Activated CD8-positive, alpha-beta memory T cell treated with anti-CD3 and anti-CD28 coated beads, Interleukin-2, amount 50 U/mL, for 24 hours (primary cell): Measurements from ENCODE around the gene WIPF2.
"Not testable (repeated sequence)": the region's sequence is repeated elsewhere in the genome, so short reads cannot be mapped to it uniquely, and the experiment has no call there.

ENCODE experiments used
- DNase-seq: peaks from one replicate; pipeline ENCODE4 v3.0.0-alpha.2; 2020; ENCODE audit errors: extremely low read depth

The WIPF2 gene

DNA sequence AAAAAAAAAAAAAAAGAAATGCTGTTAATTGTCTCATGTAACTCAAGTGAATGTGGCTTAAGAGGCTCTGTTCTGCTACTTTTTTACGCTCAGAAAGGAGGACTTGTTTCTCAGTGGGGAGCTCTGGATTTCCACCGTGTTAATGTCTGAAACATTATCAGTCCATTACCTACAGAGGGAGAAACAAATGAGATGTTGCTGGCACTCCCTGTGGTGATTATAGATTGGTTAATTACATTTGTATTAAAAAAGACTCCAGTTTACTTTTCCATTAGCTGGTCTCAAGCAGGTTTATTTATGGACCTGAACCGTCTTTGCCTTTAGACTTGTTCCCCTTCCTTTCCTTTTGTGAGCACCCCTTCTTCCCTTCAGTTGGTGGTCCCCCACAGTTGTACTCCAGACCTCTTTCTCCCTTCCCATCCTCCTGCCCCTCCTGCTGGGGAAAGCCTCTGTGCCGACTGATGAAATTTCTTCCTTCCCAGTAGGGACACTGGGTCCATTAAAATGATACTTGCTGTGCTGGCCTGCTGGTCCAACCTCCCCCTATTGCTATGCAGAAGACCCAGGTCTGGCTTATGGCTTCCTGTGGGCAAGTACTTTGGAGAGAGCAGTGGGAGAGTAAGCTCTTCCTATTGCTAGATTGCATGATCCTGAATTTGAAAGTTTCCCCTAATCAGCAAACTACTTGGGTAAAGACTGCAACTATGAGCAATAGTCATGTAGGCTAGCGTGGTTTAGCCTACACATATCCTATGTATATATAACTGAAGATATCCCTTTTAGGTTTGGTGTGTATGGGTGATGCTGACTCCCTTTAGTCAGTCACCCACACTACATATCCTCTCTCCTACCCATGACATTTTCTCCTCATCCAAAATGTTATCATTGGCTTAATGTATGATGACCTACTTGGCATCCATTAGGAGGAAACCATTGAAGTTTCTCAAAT, 76.7 kb downstream of the WIPF2 start:
- no peak for DNase-seq

DNA sequence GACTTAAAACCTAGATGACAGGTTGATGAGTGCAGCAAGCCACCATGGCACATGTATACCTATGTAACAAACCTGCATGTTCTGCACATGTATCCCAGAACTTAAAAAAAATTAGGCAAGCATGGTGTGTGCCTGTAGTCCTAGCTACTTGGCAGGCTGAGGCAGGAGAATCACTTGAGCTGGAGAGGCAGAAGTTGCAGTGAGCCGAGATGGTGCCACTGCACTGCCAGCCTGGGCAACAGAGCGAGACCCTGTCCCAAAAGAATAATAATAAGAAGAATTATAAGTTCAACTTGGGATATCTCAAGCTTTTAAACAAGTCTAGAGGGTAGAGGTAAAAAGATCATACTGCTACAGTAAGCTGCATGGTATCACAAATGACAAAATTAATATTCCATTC, 78.4 kb downstream of the WIPF2 start:
- no peak for DNase-seq

DNA sequence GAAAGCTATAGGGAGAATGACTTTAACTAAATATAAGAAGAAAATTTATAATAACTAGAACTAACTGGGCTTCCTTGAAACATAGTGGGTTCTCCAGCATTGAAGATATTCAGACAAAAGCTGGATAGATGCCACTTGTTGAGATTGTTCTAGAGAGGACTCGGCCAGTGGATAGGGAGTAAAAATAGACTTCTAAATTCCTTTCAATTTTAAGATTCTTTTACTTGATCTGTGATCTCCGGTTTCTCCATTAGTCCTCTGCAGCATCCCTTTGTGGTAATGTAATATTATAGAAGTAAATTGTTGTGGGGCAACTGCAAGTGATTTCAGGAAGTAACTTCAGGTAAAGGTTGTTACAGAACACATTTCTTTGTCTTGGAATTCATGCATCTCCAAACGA, 79.6 kb downstream of the WIPF2 start:
- no peak for DNase-seq

DNA sequence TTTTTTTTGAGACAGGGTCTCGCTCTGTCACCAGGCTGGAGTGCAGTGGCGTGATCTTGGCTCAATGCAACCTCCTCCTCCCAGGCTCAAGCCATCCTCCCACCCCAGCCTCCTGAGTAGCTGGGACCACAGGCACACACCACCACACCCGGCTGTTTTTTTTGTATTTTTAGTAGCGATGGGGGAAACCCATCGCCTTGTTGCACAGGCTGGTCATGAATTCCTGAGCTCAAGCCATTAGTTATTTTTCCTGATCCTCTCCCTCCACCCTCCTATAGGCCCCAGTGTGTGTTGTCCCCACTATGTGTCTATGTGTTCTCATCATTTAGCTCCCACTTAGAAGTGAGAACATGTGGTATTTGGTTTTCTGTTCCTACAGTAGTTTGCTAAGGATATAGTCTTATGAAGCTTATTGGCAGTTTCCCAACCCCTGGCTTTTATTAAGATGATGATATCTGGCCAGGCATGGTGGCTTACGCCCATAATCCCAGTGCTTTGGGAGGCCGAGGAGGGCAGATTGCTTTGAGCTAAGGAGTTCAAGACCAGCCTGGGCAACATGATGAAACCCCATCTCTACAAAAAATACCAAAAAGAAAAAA, 80.2 kb downstream of the WIPF2 start:
- DNase-seq: not testable (repeated sequence)

DNA sequence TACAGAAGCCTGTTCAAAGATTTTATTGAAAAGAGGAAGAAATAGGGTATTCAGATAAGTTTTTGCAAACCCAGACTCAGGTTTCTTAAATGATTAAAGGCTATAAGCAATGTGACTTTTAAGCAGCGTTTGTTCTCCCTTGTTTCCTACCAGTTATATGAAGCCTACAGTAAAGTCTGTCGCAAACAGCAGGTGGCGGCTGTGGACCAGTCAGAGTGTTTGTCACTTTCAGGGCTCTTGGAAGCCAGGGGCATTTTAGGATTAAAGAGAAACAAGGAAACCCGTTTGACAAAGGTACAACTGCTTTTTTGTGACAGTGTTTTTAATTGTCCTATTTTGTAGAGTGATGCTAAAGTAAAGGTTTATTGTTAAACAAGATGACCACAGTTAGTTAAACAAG, 82.2 kb downstream of the WIPF2 start:
- no peak for DNase-seq

DNA sequence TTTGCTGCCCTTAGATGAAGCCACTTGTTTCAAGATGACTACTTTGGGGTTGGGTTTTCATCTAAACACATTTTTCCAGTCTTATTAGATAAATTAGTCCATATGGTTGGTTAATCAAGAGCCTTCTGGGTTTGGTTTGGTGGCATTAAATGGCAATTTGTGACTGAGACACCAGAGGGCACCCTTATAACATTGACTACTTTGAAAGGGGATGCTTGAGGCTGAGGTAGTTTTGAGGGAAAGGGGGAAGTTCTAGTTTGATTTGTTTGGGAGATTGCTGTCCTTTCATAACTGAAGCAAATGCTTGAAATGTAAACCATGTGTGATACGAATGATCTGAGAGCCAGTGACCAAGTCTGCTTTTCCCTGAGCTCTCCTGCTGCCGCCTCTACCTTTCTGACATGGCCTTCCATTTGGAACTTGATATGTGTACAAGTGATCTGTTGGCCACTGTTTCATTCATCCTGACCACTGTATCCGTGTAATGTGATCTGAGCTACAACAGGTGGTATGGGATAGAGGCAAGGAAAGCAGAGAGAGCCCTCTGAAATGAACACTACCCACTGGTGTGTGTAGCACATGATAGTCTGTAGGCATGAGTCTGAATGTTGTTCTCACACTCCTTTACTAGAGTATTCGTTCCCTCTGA, 84.0 kb downstream of the WIPF2 start:
- no peak for DNase-seq

DNA sequence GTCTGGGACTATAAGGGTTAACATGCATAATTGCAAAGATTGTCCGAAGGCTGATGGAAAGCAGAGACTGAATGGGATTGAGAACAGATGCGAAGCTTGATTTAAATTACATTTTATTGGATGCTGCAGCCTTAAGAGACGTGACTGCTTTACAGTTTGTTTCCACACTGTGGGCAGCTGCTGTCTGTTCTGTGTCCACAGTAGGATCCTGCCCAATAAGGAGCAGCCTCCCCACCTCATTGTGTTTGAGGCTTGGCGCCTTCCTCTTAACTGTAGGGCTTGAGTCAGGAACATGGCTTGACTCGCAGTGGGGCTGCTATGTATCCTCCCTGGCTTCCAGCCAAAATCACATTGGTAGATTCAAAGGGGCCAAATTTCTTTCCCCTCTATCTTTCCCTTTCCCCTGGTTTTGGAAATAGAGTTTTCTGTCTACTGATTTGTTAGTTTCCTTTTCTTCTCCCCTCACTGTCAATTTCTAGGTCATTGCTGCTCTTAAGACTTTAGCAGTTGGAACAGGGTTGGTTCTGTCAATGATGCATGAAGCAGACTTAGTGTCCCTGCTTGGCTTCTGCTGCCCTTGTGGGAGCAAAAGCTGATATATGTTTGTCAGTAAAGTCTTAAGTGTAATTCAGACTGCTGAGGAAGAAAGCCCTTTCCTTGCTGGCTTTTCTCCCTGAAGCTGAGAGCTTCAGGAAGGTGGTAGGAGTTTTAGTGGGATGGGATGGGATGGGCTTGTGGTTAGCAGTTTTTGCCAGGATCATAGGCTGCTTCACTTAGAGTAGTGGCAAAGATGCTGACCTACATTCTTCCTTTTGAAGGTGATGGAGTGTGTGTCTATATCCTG, 84.8 kb downstream of the WIPF2 start:
- DNase-seq: no peak

DNA sequence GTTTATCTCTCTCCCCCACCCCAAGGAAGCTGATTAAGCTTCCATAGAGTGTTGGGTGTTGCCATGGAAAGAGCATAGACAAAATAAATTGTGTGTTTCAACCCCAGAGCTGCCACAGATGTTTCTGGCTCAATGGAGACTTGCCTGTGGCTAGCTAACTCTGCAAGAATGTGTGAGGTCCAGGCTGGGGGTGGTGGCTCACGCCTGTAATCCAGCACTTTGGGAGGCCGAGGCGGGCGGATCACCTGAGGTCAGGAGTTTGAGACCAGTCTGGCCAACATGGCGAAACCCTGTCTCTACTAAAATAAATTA, 85.4 kb downstream of the WIPF2 start:
- not testable (repeated sequence) for DNase-seq

DNA sequence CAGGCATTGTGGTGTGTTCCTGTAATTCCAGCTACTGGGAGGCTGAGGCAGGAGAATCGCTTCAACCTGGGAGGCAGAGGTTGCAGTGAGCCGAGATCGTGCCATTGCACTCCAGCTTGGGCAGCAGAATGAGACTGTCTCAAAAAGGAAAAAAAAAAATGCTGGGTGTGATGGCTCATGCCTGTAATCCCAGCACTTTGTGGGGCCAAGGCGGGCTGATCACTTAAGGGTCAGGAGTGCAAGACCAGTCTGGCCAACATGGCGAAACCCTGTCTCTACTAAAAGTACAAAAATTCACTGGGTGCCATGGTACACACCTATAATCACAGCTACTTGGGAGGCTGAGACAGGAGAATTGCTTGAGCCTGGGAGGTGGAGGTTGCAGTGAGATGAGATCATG, 85.8 kb downstream of the WIPF2 start:
- DNase-seq: not testable (repeated sequence)

DNA sequence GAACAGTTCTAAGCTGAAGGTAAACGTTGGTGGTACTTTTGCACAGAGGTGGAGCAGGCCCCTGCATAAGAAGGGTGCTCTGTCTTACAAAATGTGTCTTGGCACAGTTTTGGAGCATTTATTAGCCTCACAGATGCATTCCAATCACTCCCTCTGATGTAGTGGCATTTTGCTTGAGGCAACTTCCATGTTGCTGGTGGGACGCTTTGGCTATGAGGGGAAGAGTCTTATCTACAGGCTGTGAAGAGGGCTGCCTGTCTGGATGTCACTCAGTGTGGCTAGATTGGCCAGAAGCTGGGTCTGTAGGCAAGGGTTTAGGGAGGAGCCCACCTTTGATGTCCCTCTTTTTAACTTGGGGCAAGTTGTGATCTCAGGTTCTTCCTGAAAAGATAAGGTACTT, 87.3 kb downstream of the WIPF2 start:
- no peak for DNase-seq

DNA sequence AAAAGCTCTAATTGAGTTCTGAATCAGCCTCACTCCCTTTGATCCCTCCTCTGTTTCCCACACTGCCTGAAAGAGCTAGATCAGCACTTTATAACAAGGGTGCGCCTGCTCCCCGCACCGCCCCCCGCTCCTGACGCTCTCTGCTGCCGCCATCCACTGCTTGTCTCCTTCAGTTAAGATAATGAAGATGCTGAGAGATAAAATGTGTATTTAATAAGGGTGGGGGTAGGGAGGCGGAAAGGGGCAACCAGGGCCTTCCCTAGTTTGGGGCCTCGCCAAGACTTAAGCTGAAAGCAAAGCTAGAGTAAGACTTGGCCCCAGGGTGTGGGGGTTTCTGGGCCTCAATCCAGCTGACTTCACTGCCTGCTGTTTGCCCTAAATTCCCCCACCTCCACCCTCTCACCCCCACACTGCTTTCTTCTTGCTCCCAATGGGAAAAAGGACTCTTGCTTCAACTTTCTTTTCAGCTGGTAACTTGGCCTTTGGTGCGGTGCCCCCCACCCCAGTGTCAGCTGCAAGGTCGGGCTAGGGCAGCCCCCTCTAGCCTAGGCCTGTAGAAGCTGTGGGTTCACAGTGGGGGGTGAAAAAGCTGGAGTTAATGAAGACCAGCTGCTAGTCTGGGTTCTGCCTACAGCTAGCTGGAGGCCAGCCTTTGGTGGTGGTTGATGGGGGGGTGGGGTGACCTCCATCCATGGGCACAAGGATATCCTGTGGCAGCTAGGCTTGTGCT, 88.1 kb downstream of the WIPF2 start:
- no peak for DNase-seq

DNA sequence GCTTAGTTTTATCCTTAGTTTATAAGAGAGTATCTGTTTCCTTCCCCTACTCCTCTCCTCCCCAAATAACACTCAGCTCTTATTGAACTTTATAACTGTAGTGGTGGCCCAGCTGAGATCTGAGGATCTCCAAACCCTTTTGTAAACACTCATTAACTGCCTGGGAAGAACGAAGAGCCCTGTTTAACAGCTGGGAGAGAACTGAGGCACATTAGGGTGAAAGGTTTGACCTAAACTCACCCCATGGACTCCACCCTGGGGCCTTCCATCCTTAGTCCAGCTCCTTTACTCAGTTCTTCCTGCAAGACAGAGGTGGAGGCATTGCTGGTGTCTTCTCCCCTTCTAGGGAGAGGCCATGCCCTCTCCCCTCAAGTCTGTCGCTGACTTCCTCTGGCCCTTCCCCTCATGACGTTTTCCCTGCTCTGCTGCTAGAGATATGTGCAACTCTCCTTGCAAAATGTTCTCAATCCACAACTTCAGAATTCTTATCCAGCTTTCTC, 88.7 kb downstream of the WIPF2 start:
- DNase-seq: no peak

DNA sequence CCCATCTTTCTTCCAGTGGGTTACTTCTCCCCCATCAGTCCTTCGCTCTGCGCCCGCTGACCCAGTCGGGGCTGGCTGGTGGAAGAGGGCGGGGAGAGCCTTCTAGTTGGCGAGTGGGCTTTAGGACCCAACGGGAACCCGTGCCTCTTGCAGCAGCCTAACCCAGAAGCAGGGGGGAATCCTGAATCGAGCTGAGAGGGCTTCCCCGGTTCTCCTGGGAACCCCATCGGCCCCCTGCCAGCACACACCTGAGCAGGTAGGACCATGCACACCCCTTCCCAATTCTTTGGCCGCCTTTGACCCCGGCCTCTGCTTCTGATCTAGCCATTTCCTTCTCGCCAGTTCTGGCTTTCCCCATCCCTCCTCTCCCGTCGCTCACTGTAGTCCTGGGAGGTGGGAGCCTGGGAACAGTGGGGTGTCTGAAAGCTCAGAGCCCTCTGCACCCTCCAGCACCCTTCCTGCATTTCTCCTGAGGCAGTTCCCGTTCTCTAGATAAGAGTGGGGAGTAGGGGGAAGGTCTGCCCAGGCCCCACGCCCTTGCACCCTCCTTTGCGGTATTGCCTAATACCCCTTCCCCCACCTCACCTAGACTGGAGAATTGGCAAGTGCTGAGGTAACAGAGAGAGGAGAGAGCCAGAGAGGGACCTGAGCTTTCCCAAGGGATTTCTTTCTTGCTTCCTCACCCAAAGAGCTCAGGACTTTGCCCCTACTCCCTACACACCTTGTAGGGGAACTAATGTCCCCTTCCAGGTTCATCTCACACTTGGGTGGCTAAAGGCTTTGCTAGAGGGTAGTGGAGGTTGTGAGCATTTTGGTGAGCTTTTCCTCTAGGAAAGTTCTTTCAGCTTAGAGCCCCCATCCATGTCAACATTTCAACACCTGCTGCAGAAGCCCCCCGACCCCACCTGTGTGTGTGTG, 90.2 kb downstream of the WIPF2 start, which contains the start of gene RARA:
Gene RARA (plus strand): TSS at position 150 of the 918 bp plus-strand sequence. CDS start 22,039 bp downstream, outside the sequence.
- DNase-seq: no peak

DNA sequence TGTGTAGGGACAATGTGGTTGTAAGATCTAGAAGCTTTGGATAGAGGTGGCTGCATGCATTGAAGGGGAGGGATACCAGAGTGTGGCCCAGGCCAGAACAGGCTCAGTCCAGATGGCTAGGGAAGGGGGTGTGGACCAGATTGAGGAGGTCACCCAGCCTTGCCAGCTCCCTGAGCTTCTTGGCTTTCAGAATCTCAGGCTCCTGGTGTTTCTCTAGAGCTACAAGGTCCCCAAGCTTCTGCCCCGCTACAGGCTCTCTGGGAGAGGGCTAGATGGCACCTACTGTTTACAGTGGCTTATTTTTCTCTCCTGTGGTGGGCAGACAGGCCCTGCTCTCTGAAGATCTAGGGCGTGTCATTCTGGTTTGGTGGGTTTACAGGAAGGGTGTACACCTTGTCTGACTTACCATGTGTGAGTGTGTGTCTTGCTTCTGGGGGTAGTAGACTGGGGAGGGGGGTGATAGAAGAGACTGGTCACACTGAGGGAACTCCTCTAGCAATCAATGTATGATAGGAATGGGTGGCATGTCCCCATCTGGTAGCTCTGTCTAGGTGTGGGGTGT, 90.9 kb downstream of the WIPF2 start:
- no peak for DNase-seq

DNA sequence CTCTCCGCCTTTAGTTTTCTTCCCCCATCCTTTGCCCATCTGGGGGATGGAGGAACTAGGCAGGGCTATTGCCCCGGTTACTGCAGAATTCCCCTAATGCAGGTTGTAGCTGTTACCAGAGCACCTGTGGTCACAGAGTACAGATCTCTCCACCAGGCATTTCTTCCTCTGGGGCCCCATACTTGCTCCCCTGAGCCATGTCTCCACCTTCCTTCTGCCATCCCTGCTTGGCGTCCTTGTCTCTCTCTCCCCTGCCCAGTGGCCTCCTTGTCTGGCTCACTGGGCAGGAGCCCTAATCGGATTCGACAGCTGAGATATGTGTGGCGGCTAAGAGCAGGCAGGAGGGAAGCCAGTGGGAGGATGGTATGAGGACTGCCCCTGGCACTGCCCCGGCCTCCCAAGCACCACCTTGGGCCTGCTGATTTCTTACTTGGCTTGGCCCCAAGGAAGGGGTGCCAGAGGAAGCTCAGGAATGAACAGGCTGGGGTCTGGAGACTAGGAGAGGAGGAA, 91.8 kb downstream of the WIPF2 start:
- DNase-seq: no peak

DNA sequence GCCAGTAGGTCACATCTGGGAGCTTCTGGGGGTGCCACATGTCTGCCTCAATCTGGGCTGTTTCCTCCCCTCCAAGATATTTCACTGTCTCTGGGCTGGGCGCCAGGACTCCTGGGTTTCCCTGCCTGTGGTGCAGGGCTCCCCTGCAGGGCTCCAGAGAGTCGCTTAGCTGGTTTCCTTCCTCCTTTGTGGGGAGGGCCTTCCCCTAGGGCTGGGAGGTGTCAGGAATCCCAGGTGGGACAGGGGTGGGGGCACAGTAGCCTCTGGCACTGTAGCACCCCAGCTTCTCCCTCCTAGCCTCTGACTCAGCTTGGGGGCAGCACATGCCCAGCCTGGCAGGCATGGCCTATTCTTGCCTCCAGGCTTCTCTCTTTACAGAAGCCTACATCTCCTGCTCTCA, 92.5 kb downstream of the WIPF2 start:
- no peak for DNase-seq

DNA sequence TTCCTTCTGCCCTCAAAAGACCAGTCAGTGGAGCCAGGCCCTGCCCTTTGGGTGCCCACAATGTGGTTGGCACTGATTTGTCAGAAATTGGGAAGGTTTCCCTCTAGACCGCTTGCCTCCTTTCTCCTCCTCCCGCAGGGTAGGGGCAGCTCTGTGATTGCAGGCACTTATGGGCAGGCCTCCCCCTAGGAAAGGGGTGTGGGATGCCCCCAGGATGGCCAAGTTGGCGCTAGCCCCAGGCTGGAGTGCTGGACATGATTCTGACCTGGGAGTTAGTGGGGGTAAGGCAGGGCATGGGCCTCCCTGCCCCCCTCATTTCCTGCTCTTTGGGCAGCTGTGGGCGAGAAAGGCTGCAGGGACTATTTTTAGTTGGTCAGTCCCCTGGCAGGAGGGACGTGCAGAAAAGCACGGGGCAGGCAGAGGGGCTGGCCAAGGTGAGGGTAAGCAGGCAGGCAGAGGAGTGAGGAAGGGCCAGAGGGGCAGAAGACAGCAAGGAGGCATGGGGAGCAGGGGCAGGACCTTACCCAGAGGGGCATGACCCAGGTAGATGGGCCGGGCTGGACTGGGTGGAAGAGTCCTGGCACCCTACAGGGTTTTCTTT, 93.1 kb downstream of the WIPF2 start:
- no peak for DNase-seq

DNA sequence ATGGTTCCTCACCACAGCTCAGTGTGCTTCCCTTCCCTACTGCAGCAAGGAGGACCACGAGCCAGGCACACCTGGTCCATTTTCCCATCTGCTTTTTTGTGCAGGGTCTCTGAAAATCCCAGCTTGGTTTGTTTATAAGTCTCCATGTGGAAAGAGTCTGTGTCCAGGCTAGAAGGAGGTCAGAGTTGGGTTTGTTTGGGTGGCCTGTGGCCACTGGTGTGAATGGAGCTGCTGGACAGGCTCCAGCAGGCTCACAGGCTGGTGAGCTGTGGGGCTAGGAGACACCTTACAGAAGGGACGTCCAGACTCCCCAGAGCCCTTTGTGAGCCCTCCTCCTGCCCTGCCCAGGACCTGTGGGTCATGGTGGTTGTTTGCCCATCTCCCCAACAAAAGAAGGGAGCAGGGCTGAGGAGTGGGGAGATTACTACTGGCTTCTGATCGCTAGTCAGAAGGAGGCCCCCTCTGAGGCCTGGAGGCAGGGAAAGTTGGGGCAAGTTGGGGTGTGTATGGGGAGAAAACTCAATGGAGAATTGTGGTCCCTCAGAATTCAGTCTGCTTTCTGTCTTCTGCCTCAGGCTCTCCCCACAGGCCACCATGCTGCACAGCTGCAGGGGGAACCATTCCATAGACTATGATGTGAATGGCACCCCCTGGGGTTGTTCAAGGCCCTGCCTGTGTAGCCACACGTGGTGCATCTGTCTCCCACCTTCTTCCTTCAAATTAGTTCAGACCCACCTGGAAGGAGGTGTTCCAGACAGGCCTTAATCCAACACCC, 94.0 kb downstream of the WIPF2 start:
- no peak for DNase-seq
